Brain microvascular endothelial cell (primary cell): ENCODE measurements around the gene GPI.

ENCODE experiments used
- DNase-seq: peaks from one replicate; pipeline ENCODE4 v3.0.0-alpha.2; 2020
- H3K27ac ChIP-seq: fragments of 250-450 bp; sonication (Bioruptor Pico); 2 replicates; pipeline ENCODE4 v1.5.1; 2020; ENCODE audit warnings: mild to moderate bottlenecking, moderate library complexity
- H3K27me3 ChIP-seq: fragments of 250-450 bp; sonication (Bioruptor Pico); replicated peaks from 2 replicates; pipeline ENCODE4 v1.5.1; 2020; ENCODE audit warnings: mild to moderate bottlenecking
- H3K36me3 ChIP-seq: fragments of 250-450 bp; sonication (Bioruptor Pico); replicated peaks from 2 replicates; pipeline ENCODE4 v1.5.1; 2020; ENCODE audit warnings: mild to moderate bottlenecking
- H3K4me3 ChIP-seq: 2 replicates; pipeline ENCODE4 v1.5.1; 2011; ENCODE audit warnings: low read depth, mild to moderate bottlenecking, control low read depth, low read length, moderate library complexity
- in situ Hi-C: cut with HindIII; loops from 2 replicates; pipeline ENCODE4 v1.10.0; 2017; ENCODE audit warnings: low sequenced_read_pairs, low pct_ligation_motif_present
- TF ChIP-seq, protein P1 (sequence below): IDR thresholded peaks from 2 replicates; pipeline ENCODE4 v1.5.1; 2011; ENCODE audit warnings: low read depth, mild to moderate bottlenecking, moderate library complexity, low read length, control low read depth, inconsistent platforms; ENCODE audit errors: missing control alignments

The GPI gene

DNA sequence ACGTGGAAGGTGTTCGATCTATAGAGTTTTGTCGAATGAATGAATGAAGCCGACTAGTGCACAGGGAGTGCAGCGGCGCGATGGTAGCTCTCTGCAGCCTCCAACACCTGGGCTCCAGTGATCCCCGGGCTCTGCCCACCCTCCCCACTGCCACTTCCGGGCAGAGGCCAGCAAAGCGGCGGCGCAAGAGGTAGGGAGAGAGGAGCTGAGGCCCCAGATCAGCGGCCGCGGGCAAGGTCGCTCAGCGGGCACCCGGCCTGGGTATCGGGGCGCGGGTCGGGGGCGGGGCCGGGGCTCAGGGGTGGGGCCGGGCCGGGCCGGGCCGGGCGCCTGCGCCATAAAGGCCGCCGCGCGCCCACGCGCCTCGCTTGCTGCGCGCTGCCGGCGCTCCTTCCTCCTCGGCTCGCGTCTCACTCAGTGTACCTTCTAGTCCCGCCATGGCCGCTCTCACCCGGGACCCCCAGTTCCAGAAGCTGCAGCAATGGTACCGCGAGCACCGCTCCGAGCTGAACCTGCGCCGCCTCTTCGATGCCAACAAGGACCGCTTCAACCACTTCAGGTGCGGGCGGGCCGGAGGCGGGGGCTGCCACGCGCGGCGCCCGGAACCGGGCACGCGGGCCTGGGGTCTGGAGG is at the start of gene GPI:
GPI (plus strand) TSS at position 367 of the 633 bp plus-strand sequence; CDS start at position 438, 71 bp downstream.
- in situ Hi-C loops: no loop called here
- H3K4me3 ChIP-seq: peak within 1 kb of the TSS; percentile 79
- H3K27ac ChIP-seq: peak within 1 kb of the TSS; percentile 24
- H3K27me3 ChIP-seq: no peaks in the 10 kb centered on the region
- peaks cover 33% of the 10 kb centered on the region for H3K36me3 ChIP-seq
- no peak for DNase-seq
- TF ChIP-seq, protein P1, sequence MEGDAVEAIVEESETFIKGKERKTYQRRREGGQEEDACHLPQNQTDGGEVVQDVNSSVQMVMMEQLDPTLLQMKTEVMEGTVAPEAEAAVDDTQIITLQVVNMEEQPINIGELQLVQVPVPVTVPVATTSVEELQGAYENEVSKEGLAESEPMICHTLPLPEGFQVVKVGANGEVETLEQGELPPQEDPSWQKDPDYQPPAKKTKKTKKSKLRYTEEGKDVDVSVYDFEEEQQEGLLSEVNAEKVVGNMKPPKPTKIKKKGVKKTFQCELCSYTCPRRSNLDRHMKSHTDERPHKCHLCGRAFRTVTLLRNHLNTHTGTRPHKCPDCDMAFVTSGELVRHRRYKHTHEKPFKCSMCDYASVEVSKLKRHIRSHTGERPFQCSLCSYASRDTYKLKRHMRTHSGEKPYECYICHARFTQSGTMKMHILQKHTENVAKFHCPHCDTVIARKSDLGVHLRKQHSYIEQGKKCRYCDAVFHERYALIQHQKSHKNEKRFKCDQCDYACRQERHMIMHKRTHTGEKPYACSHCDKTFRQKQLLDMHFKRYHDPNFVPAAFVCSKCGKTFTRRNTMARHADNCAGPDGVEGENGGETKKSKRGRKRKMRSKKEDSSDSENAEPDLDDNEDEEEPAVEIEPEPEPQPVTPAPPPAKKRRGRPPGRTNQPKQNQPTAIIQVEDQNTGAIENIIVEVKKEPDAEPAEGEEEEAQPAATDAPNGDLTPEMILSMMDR: no peak

DNA sequence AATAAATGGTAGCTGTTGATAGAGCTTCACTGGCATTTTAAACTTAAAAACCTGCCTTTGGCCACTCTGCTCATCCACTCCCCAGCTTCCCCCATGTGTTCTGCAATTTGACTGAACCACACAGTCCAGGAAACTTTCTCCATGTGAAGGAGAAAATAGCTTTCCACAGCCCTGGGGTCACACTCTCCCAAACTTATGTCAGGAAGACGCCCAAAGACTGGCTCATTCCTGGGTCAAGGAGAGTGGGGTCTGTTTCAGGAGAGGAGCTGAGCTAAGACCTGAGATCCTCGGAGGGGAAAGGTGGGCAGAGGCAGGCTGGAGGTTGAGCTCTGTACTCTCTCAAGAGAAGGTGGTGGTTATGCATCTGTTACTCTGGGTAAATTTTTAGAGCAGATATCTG is 48.7 kb upstream of the GPI start:
- no peaks in the 10 kb centered on the region for H3K27me3 ChIP-seq
- no peak overlapping the region for H3K4me3 ChIP-seq
- no peak overlapping the region for H3K27ac ChIP-seq
- no peak for DNase-seq
- in situ Hi-C loops: no loop called here
- H3K36me3 ChIP-seq: peaks cover 4% of the 10 kb centered on the region
- TF ChIP-seq, protein P1: no peak

DNA sequence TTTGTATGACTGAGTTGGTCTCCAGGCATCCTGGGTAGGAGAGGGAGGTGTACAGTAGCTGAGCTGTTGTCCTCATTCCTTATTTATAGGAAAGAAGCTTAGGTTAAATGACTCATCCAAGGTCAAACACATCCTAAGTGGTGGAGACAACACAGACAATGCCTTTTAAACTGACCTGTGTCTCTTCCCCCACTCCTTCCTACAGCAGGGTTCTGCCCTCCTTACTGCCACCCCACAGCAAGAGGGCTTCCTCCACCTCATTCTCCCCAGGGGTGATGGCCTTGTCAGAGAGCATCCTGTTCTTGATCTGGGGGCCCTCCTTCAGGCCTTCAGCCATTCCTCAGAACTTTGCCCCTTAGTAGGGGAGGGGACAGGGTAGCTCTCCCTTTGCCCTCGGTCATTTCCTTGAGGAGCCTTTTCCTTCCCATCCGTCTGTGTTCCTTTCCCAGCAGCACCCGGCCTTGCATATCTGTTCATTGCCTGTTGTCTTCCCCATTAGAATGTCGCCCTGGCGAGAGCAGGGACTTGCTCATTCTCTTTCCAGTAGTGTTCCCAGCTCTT is 48.2 kb upstream of the GPI start:
- TF ChIP-seq, protein P1: no peak
- in situ Hi-C loops: no loop called here
- H3K36me3 ChIP-seq: peaks cover 8% of the 10 kb centered on the region
- H3K4me3 ChIP-seq: no peak overlapping the region
- no peak overlapping the region for H3K27ac ChIP-seq
- peak; percentile 24 for DNase-seq
- H3K27me3 ChIP-seq: no peaks in the 10 kb centered on the region

DNA sequence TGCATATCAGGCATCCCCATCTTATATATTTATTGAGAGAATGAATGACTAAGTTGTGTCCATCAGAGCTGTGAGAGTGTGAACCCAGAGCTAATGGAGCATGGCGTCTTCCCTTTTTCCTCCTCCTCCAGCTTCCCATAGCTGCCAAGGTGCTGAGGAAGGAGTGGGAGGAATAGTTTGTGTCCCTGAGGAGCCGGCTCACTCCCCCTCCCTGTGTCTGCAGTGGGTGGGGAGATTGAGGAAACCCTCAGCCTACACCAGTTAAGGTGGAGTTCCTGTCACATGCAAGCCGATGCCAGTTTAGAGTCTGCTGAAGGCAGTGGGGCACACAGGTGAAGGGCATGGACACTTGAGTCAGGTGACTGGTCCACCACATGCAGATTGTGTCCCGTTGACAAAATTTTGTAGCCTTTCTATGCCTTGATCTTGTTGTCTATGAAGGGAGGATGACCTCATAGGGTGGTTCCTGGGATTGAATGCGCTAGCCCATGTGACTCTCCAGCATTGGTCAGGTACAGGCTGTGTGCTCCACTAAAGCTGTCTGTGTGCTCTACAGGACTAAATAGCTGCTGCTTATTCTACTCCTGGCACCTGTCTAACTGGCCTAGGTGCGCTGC is 47.6 kb upstream of the GPI start:
- Histone ChIP-seq H3K27me3 (no peaks in the 10 kb centered on the region), H3K36me3 (peaks cover 11% of the 10 kb centered on the region), H3K4me3 (no peak overlapping the region), H3K27ac (no peak overlapping the region)
- DNase-seq: no peak
- in situ Hi-C loops: no loop called here
- TF ChIP-seq, protein P1: no peak

DNA sequence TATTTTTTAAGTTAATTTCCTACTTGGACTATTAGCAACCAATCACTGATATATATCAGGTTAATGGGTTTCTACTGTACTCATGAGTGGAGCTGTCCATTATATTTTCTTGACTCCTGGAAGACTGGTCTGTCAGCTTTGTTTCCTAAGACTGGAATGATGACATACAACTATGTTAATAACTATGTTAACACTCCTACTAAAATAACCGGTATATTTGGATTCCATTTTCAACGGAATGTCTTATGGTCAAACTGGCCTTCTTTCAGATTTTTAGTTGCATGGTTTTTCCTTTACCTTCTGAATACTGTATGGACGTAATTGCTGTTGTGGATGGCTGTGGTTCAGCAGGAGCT is 45.8 kb upstream of the GPI start:
- no peak for DNase-seq
- no peaks in the 10 kb centered on the region for H3K27me3 ChIP-seq
- in situ Hi-C loops: no loop called here
- TF ChIP-seq, protein P1: no peak
- no peak overlapping the region for H3K4me3 ChIP-seq
- no peak overlapping the region for H3K27ac ChIP-seq
- H3K36me3 ChIP-seq: peaks cover 20% of the 10 kb centered on the region
